WTC11 (cell line): ENCODE data around the gene ANKK1.

ENCODE experiments used
- CREB1 ChIP-seq: sonication (generic); formaldehyde crosslinking; IDR thresholded peaks from 2 replicates; pipeline ENCODE4 v1.8.0; 2023; ENCODE audit warnings: mild to moderate bottlenecking, missing genetic modification reagents
- KAT7 ChIP-seq: sonication (generic); formaldehyde crosslinking; IDR thresholded peaks from 2 replicates; pipeline ENCODE4 v1.8.1; 2023; ENCODE audit warnings: missing genetic modification reagents, mild to moderate bottlenecking, borderline replicate concordance
- NR2C2 ChIP-seq: sonication (generic); formaldehyde crosslinking; IDR thresholded peaks from 2 replicates; pipeline ENCODE4 v1.8.0; 2022; ENCODE audit warnings: mild to moderate bottlenecking, missing genetic modification reagents
- SMAD4 ChIP-seq: sonication (generic); formaldehyde crosslinking; IDR thresholded peaks from 2 replicates; pipeline ENCODE4 v1.8.0; 2022; ENCODE audit warnings: mild to moderate bottlenecking, missing genetic modification reagents
- TEAD4 ChIP-seq: sonication (generic); formaldehyde crosslinking; IDR thresholded peaks from 2 replicates; pipeline ENCODE4 v1.8.0; 2022; ENCODE audit warnings: mild to moderate bottlenecking, missing genetic modification reagents
- TF ChIP-seq, protein P1 (sequence below): fragments of 200-600 bp; IDR thresholded peaks from 2 replicates; pipeline ENCODE4 v1.8.0; 2022; ENCODE audit warnings: antibody characterized with exemption
- TF ChIP-seq, protein P2 (sequence below): sonication (generic); formaldehyde crosslinking; IDR thresholded peaks from 2 replicates; pipeline ENCODE4 v1.8.0; 2023; ENCODE audit warnings: mild to moderate bottlenecking, missing genetic modification reagents
- TF ChIP-seq, protein P3 (sequence below): sonication (generic); formaldehyde crosslinking; IDR thresholded peaks from 2 replicates; pipeline ENCODE4 v1.8.1; 2022; ENCODE audit warnings: mild to moderate bottlenecking, missing genetic modification reagents, moderate library complexity, borderline replicate concordance
- TF ChIP-seq, protein P4 (sequence below): sonication (generic); formaldehyde crosslinking; IDR thresholded peaks from 2 replicates; pipeline ENCODE4 v1.8.0; 2022; ENCODE audit warnings: mild to moderate bottlenecking, missing genetic modification reagents
- TF ChIP-seq, protein P5 (sequence below): sonication (generic); formaldehyde crosslinking; conservative IDR thresholded peaks from 2 replicates; pipeline ENCODE4 v1.8.1; 2022; ENCODE audit warnings: mild to moderate bottlenecking, missing genetic modification reagents
- TF ChIP-seq, protein P6 (sequence below): sonication (generic); formaldehyde crosslinking; IDR thresholded peaks from 2 replicates; pipeline ENCODE4 v1.8.1; 2023; ENCODE audit warnings: mild to moderate bottlenecking, missing genetic modification reagents, borderline replicate concordance
- TF ChIP-seq, protein P7 (sequence below): sonication (generic); formaldehyde crosslinking; conservative IDR thresholded peaks from 2 replicates; pipeline ENCODE4 v1.8.1; 2023; ENCODE audit warnings: mild to moderate bottlenecking, low read depth, missing genetic modification reagents, moderate library complexity

DNA sequence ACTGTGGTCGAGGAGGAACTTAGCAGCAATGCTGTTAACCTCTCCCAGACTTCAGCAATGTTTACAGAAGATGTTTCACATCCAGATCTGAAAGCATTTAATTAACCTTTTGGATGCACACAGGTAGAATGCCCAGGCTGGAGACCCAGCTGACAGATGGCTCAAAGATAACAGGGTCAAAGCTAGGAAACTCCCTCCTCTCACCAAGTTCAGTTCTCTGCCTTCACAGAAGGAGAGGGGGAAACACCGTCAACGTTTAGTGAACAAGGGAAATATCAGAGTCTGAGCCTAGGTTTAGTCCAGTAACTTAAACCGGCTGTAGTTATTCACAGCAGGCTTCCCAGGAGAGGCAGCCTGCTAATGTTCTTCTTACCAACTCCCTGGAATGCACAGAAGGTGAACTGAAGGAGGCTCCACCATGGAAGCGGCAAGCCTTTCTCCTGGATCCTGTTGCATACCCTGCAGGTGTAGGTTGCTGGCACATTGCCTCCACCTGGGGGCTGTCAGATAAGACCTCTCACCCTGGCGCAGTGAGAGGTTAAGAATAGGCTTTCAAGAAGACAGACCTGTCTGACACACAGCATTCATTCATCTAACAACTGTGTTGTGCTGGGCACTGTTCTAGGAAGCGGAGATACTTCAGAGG is 23.5 kb upstream of the ANKK1 start:
- TF ChIP-seq, protein P1, sequence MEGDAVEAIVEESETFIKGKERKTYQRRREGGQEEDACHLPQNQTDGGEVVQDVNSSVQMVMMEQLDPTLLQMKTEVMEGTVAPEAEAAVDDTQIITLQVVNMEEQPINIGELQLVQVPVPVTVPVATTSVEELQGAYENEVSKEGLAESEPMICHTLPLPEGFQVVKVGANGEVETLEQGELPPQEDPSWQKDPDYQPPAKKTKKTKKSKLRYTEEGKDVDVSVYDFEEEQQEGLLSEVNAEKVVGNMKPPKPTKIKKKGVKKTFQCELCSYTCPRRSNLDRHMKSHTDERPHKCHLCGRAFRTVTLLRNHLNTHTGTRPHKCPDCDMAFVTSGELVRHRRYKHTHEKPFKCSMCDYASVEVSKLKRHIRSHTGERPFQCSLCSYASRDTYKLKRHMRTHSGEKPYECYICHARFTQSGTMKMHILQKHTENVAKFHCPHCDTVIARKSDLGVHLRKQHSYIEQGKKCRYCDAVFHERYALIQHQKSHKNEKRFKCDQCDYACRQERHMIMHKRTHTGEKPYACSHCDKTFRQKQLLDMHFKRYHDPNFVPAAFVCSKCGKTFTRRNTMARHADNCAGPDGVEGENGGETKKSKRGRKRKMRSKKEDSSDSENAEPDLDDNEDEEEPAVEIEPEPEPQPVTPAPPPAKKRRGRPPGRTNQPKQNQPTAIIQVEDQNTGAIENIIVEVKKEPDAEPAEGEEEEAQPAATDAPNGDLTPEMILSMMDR: no peak
- TF ChIP-seq, protein P2, sequence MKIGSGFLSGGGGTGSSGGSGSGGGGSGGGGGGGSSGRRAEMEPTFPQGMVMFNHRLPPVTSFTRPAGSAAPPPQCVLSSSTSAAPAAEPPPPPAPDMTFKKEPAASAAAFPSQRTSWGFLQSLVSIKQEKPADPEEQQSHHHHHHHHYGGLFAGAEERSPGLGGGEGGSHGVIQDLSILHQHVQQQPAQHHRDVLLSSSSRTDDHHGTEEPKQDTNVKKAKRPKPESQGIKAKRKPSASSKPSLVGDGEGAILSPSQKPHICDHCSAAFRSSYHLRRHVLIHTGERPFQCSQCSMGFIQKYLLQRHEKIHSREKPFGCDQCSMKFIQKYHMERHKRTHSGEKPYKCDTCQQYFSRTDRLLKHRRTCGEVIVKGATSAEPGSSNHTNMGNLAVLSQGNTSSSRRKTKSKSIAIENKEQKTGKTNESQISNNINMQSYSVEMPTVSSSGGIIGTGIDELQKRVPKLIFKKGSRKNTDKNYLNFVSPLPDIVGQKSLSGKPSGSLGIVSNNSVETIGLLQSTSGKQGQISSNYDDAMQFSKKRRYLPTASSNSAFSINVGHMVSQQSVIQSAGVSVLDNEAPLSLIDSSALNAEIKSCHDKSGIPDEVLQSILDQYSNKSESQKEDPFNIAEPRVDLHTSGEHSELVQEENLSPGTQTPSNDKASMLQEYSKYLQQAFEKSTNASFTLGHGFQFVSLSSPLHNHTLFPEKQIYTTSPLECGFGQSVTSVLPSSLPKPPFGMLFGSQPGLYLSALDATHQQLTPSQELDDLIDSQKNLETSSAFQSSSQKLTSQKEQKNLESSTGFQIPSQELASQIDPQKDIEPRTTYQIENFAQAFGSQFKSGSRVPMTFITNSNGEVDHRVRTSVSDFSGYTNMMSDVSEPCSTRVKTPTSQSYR (CRISPR knock-in tag): no peak
- TF ChIP-seq, protein P3, sequence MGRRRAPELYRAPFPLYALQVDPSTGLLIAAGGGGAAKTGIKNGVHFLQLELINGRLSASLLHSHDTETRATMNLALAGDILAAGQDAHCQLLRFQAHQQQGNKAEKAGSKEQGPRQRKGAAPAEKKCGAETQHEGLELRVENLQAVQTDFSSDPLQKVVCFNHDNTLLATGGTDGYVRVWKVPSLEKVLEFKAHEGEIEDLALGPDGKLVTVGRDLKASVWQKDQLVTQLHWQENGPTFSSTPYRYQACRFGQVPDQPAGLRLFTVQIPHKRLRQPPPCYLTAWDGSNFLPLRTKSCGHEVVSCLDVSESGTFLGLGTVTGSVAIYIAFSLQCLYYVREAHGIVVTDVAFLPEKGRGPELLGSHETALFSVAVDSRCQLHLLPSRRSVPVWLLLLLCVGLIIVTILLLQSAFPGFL (CRISPR knock-in tag): no peak
- TF ChIP-seq NR2C2 (CRISPR knock-in tag): no peak
- no peak for TF ChIP-seq KAT7
- TF ChIP-seq TEAD4 (CRISPR knock-in tag): no peak
- TF ChIP-seq, protein P4, sequence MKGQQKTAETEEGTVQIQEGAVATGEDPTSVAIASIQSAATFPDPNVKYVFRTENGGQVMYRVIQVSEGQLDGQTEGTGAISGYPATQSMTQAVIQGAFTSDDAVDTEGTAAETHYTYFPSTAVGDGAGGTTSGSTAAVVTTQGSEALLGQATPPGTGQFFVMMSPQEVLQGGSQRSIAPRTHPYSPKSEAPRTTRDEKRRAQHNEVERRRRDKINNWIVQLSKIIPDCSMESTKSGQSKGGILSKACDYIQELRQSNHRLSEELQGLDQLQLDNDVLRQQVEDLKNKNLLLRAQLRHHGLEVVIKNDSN: no peak
- TF ChIP-seq, protein P5, sequence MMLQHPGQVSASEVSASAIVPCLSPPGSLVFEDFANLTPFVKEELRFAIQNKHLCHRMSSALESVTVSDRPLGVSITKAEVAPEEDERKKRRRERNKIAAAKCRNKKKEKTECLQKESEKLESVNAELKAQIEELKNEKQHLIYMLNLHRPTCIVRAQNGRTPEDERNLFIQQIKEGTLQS: no peak
- no peak for TF ChIP-seq SMAD4 (CRISPR knock-in tag)
- TF ChIP-seq CREB1: no peak
- TF ChIP-seq, protein P6, sequence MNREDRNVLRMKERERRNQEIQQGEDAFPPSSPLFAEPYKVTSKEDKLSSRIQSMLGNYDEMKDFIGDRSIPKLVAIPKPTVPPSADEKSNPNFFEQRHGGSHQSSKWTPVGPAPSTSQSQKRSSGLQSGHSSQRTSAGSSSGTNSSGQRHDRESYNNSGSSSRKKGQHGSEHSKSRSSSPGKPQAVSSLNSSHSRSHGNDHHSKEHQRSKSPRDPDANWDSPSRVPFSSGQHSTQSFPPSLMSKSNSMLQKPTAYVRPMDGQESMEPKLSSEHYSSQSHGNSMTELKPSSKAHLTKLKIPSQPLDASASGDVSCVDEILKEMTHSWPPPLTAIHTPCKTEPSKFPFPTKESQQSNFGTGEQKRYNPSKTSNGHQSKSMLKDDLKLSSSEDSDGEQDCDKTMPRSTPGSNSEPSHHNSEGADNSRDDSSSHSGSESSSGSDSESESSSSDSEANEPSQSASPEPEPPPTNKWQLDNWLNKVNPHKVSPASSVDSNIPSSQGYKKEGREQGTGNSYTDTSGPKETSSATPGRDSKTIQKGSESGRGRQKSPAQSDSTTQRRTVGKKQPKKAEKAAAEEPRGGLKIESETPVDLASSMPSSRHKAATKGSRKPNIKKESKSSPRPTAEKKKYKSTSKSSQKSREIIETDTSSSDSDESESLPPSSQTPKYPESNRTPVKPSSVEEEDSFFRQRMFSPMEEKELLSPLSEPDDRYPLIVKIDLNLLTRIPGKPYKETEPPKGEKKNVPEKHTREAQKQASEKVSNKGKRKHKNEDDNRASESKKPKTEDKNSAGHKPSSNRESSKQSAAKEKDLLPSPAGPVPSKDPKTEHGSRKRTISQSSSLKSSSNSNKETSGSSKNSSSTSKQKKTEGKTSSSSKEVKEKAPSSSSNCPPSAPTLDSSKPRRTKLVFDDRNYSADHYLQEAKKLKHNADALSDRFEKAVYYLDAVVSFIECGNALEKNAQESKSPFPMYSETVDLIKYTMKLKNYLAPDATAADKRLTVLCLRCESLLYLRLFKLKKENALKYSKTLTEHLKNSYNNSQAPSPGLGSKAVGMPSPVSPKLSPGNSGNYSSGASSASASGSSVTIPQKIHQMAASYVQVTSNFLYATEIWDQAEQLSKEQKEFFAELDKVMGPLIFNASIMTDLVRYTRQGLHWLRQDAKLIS (CRISPR knock-in tag): no peak
- TF ChIP-seq, protein P7, sequence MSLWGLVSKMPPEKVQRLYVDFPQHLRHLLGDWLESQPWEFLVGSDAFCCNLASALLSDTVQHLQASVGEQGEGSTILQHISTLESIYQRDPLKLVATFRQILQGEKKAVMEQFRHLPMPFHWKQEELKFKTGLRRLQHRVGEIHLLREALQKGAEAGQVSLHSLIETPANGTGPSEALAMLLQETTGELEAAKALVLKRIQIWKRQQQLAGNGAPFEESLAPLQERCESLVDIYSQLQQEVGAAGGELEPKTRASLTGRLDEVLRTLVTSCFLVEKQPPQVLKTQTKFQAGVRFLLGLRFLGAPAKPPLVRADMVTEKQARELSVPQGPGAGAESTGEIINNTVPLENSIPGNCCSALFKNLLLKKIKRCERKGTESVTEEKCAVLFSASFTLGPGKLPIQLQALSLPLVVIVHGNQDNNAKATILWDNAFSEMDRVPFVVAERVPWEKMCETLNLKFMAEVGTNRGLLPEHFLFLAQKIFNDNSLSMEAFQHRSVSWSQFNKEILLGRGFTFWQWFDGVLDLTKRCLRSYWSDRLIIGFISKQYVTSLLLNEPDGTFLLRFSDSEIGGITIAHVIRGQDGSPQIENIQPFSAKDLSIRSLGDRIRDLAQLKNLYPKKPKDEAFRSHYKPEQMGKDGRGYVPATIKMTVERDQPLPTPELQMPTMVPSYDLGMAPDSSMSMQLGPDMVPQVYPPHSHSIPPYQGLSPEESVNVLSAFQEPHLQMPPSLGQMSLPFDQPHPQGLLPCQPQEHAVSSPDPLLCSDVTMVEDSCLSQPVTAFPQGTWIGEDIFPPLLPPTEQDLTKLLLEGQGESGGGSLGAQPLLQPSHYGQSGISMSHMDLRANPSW (CRISPR knock-in tag): no peak
